Pancreas (tissue), 10 donors: ENCODE results near the gene CXorf49. TPM values are rescaled to one million over a fixed set of nuclear protein-coding genes. Genes with fewer than 3 reads are reported as not detected.
"Not testable (repeated sequence)": the region's sequence is repeated elsewhere in the genome, so short reads cannot be mapped to it uniquely, and the experiment has no call there.

ENCODE experiments used
- ATAC-seq, 4 donors: fragments of 200-7000 bp; cut with Tn5 transposase; one replicate each; pipeline versions ENCODE4 v1.8.0 to v1.9.1; 2020; ENCODE audit warnings: mild to moderate bottlenecking in 4 of 4, moderate library complexity in 4 of 4
- DNase-seq, 6 donors: peaks; one replicate each; pipeline ENCODE4 v3.0.0-alpha.2; 2020
- FAIRE-seq: peaks from 2 replicates; lab custom pipeline; 2012; peaks lifted over from hg19 to GRCh38; lab: Jason Lieb, UNC
- H3K27ac ChIP-seq, 4 donors: fragments of 200-600 bp; sonication (generic); 1 replicate in 3 of 4; 2 replicates in 1 of 4; pipeline versions ENCODE4 v1.5.0 to v1.8.0; 2020
- H3K27me3 ChIP-seq, 4 donors: fragments of 200-600 bp; one replicate each; pipeline ENCODE4 v1.8.0; 2021
- H3K36me3 ChIP-seq, 3 donors: fragments of 200-600 bp; sonication (generic) in 1 of 3; one replicate each; pipeline versions ENCODE4 v1.5.0 to v1.8.0; 2020 to 2021
- H3K4me1 ChIP-seq, 3 donors: fragments of 200-600 bp; one replicate each; pipeline ENCODE4 v1.8.0; 2021
- H3K4me3 ChIP-seq, 4 donors: fragments of 200-600 bp; sonication (generic) in 2 of 4; one replicate each; pipeline versions ENCODE4 v1.5.0 to v1.8.0; 2020 to 2021
- H3K9me3 ChIP-seq, 4 donors: fragments of 200-600 bp; one replicate each; pipeline ENCODE4 v1.8.0; 2021
- WGBS, 2 donors: extraction: QIAGEN DNeasy Blood & Tissue Kit; methylation state at CpG; one replicate each; pipeline ENCODE4 v1.1.7; 2013; 5-methylcytosine and 5-hydroxymethylcytosine counted together
- intact Hi-C, 3 donors: fragments of 100-400 bp; cut with DNase I; formaldehyde crosslinking; loops; one replicate each; pipeline versions ENCODE4 v1.11.1 to v1.14.2; 2022
- polyA plus RNA-seq, 2 donors: library from polyadenylated mRNA; stranded (reverse); fragments of 200-250 nt; gene quantifications; one replicate each; pipeline ENCODE4 v1.2.3, GENCODE V29; 2013
- total RNA-seq, 6 donors: library from RNA; stranded (reverse); fragmentation: NEBNext Ultra II Directional in 4 of 6; extraction: Animal tissue kit (Norgen Biotek cat#: 25700) in 4 of 6; gene quantifications; one replicate each; pipeline versions ENCODE4 v1.2.1 to v1.2.4, GENCODE V29; 2021 to 2023
- donor health status: healthy with polysubstance abuse.
- donor health status: DM: no; HTN: no; CAD: no; lungs with moderate emphysema.
- donor health status: DM: no; HTN: no; CAD: no.
- donor health status: control.
- donor health status: control.
- donor health status: Bipolar disorder and iron deficiency.
- donor health status: DM: yes; HTN: yes; CAD: no.
- donor health status: DM: no; HTN: no; CAD: no.
- donor health status: DM: no; HTN: no; CAD: no.
- donor health status: DM: yes; HTN: yes; CAD: no.

Gene CXorf49
- not detected for total RNA-seq
- not detected for polyA plus RNA-seq

DNA sequence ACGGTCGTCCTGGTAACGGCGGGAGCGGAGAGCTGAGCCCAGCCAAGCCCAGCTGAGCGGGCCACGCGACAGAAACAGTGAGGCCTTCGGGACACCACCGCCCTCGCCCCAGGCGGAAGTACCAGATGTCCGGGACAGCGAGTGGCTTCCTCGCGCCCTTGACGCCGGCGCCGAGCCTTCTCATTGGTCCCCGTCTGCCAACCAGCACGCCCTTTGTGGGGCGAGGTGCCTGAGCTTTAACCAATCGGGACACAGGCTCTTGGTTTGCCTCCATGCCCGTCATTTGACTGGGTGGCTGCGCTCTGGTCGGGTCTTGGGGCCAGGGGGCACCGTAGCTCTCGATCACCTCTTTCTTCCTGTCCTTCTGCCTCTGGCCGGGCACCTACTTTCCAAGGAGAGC lies at the start of gene CXorf49:
Gene CXorf49 (minus strand): TSS at position 101 of the 400 bp plus-strand sequence. CDS start 134 bp downstream, outside the sequence.
- FAIRE-seq, H3K4me1 ChIP-seq, H3K4me3 ChIP-seq, H3K36me3 ChIP-seq, DNase-seq, ATAC-seq, H3K9me3 ChIP-seq, H3K27me3 ChIP-seq, intact Hi-C loops, H3K27ac ChIP-seq: not testable (repeated sequence)
- no CpG with 5 or more reads among the region's 30 CpGs for WGBS, 2 donors

DNA sequence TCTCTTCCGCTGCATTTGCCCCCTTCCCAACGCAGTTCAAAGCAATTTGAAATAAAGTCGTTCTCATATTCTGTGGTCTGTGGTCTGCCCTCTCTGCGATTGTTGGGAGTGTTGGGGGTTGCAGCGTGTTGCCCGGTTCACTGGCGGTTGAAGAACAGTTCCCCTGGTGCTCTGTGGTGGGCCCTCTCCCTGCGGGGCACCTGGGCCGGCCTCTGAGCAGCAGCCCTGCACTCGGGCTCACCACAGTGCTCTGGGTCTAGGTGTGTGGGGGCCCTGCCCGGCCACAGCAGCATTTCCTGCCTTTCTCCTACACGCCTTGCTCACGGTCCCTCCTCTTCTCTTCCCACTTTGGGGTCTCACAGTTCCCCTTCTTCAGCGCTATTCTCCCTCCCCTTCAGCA lies 49.0 kb upstream of the CXorf49 start:
- H3K27me3 ChIP-seq, H3K27ac ChIP-seq, intact Hi-C loops, H3K4me1 ChIP-seq, ATAC-seq, H3K9me3 ChIP-seq, H3K4me3 ChIP-seq, FAIRE-seq, DNase-seq, H3K36me3 ChIP-seq: not testable (repeated sequence)
- no CpG with 5 or more reads among the region's 14 CpGs for WGBS, 2 donors

DNA sequence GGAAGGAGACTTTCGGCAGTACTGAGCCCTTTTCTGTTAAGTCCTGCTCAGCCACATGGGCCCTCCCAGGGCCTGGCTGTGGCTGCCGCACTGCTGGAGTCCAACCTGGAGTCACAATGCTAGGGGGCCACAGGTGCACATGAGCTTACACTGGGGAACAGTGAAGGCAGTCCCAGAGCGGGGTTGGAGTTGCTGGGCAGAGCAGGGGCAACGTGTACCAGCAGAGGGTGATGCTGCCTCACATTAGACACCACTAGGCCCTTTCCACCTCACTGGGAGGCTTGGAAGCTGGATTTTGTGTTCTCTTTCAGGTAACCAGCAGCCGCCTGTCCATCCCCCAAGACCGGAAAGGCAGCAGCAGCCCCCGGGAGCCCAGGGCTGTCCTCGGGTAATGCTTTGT lies 47.5 kb upstream of the CXorf49 start:
- FAIRE-seq, ATAC-seq, DNase-seq, H3K4me1 ChIP-seq, H3K27me3 ChIP-seq, H3K27ac ChIP-seq, H3K4me3 ChIP-seq, H3K36me3 ChIP-seq, H3K9me3 ChIP-seq, intact Hi-C loops: not testable (repeated sequence)
- WGBS, 2 donors, result no CpG with 5 or more reads among the region's 8 CpGs

DNA sequence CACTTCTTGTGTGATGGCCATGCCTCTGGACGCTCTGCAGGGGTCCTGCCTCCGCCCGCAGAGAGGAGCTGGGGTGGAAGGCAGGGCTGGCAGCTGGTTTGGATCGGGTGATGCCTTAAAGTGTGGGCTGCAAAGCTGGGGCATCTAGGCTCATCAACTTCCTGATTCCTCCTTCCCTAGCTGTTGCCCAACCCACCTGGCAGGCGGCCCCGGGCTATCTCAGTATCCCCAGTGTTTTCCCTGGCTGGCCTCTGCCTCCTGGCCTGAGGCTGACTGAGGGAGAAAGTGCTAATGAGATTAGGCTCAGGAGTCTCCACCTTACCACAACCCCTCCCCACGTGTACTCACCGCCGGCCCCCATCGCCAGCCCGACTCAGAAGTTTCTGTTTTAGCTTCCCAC lies 46.7 kb upstream of the CXorf49 start:
- H3K27ac ChIP-seq, intact Hi-C loops, H3K4me1 ChIP-seq, ATAC-seq, H3K9me3 ChIP-seq, H3K27me3 ChIP-seq, DNase-seq, H3K36me3 ChIP-seq, H3K4me3 ChIP-seq, FAIRE-seq: not testable (repeated sequence)
- no CpG with 5 or more reads among the region's 11 CpGs for WGBS, 2 donors

DNA sequence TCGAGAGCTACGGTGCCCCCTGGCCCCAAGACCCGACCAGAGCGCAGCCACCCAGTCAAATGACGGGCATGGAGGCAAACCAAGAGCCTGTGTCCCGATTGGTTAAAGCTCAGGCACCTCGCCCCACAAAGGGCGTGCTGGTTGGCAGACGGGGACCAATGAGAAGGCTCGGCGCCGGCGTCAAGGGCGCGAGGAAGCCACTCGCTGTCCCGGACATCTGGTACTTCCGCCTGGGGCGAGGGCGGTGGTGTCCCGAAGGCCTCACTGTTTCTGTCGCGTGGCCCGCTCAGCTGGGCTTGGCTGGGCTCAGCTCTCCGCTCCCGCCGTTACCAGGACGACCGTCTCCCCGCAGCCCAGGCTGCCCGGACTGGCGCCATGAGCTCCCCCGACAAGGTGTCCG lies 45.0 kb upstream of the CXorf49 start, which contains the start of gene CXorf49B:
Gene CXorf49B (plus strand): TSS at position 301 of the 400 bp plus-strand sequence. CDS start 75 bp downstream, at position 376.
- H3K4me1 ChIP-seq, H3K36me3 ChIP-seq, H3K27ac ChIP-seq, H3K9me3 ChIP-seq, FAIRE-seq, ATAC-seq, H3K27me3 ChIP-seq, H3K4me3 ChIP-seq, DNase-seq, intact Hi-C loops: not testable (repeated sequence)
- WGBS, 2 donors, result no CpG with 5 or more reads among the region's 34 CpGs

DNA sequence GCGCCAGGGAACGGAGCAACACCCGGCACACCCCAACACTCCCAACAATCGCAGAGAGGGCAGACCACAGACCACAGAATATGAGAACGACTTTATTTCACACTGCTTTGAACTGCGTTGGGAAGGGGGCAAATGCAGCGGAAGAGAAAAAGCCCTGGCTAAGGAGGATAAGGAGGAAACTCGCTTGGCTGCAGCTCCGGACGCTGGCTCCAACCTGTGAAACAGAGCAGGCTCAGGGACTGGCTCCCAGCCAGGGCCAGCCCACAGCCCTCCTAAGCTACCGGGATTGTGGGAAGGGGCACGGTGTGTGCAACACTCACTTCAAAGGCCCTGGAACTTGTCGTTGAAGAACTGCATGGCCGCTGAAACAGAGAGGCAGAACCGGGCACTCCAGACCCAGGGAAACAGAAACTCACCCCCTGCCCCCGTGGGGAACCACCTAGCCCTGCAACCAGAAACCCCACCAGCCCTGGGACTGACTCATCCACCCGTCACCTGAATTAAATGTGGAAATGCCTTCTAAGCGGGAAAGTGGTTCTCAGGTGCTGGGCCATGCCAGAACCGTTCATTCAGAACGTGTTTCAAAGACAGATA lies 42.7 kb upstream of the CXorf49 start:
- H3K4me1 ChIP-seq, FAIRE-seq, H3K4me3 ChIP-seq, H3K36me3 ChIP-seq, intact Hi-C loops, H3K27me3 ChIP-seq, DNase-seq, H3K27ac ChIP-seq, H3K9me3 ChIP-seq: not testable (repeated sequence)
- peak in 1 of 4 donors; percentile 47 for ATAC-seq
- WGBS, 2 donors, result no CpG with 5 or more reads among the region's 20 CpGs

DNA sequence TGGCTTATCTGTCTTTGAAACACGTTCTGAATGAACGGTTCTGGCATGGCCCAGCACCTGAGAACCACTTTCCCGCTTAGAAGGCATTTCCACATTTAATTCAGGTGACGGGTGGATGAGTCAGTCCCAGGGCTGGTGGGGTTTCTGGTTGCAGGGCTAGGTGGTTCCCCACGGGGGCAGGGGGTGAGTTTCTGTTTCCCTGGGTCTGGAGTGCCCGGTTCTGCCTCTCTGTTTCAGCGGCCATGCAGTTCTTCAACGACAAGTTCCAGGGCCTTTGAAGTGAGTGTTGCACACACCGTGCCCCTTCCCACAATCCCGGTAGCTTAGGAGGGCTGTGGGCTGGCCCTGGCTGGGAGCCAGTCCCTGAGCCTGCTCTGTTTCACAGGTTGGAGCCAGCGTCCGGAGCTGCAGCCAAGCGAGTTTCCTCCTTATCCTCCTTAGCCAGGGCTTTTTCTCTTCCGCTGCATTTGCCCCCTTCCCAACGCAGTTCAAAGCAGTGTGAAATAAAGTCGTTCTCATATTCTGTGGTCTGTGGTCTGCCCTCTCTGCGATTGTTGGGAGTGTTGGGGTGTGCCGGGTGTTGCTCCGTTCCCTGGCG lies 2.3 kb upstream of the CXorf49 start:
- H3K4me1 ChIP-seq, H3K36me3 ChIP-seq, H3K4me3 ChIP-seq, H3K9me3 ChIP-seq, DNase-seq, intact Hi-C loops, FAIRE-seq, H3K27ac ChIP-seq, H3K27me3 ChIP-seq: not testable (repeated sequence)
- ATAC-seq, result peak in 2 of 4 donors; percentile 41 to 44
- no CpG with 5 or more reads among the region's 20 CpGs for WGBS, 2 donors

DNA sequence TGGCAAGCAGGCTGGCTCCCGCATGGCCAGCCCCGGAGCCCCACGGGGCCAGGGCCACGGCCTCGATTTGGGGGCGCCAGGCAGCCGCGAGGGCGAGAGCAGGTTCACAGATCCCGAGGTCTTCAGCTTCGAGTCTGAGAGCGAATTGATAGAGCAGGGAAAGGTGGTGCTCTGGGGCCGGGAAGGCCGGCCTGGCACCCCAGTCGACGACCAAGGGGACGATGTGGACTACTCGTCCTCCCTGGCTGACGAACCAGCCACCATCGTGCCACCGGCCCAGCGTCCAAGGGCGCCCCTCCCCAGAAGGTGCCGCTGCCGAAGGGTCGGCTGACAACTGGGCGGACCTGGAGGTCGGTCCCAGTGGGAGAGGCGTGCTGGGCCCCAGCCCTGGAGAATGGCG lies 1.1 kb upstream of the CXorf49 start:
- H3K36me3 ChIP-seq, H3K27ac ChIP-seq, intact Hi-C loops, H3K27me3 ChIP-seq, FAIRE-seq, H3K4me1 ChIP-seq, H3K9me3 ChIP-seq, H3K4me3 ChIP-seq, ATAC-seq: not testable (repeated sequence)
- 78 to 85% methylated on average over 4 to 9 of the region's 30 CpGs for WGBS, 2 donors
- peak in 2 of 6 donors; percentile 21 to 57 for DNase-seq

DNA sequence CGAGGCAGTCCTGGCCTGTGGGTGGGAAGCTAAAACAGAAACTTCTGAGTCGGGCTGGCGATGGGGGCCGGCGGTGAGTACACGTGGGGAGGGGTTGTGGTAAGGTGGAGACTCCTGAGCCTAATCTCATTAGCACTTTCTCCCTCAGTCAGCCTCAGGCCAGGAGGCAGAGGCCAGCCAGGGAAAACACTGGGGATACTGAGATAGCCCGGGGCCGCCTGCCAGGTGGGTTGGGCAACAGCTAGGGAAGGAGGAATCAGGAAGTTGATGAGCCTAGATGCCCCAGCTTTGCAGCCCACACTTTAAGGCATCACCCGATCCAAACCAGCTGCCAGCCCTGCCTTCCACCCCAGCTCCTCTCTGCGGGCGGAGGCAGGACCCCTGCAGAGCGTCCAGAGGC lies 1.8 kb downstream of the CXorf49 start:
- H3K27me3 ChIP-seq, DNase-seq, FAIRE-seq, H3K27ac ChIP-seq, H3K36me3 ChIP-seq, intact Hi-C loops, H3K4me3 ChIP-seq, H3K4me1 ChIP-seq, H3K9me3 ChIP-seq: not testable (repeated sequence)
- peak in 2 of 4 donors; percentile 32 to 37 for ATAC-seq
- no CpG with 5 or more reads among the region's 12 CpGs for WGBS, 2 donors

DNA sequence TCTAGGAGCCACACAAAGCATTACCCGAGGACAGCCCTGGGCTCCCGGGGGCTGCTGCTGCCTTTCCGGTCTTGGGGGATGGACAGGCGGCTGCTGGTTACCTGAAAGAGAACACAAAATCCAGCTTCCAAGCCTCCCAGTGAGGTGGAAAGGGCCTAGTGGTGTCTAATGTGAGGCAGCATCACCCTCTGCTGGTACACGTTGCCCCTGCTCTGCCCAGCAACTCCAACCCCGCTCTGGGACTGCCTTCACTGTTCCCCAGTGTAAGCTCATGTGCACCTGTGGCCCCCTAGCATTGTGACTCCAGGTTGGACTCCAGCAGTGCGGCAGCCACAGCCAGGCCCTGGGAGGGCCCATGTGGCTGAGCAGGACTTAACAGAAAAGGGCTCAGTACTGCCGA lies 2.5 kb downstream of the CXorf49 start:
- H3K4me3 ChIP-seq, DNase-seq, FAIRE-seq, H3K9me3 ChIP-seq, ATAC-seq, H3K27ac ChIP-seq, intact Hi-C loops, H3K4me1 ChIP-seq, H3K36me3 ChIP-seq, H3K27me3 ChIP-seq: not testable (repeated sequence)
- WGBS, 2 donors, result no CpG with 5 or more reads among the region's 8 CpGs

DNA sequence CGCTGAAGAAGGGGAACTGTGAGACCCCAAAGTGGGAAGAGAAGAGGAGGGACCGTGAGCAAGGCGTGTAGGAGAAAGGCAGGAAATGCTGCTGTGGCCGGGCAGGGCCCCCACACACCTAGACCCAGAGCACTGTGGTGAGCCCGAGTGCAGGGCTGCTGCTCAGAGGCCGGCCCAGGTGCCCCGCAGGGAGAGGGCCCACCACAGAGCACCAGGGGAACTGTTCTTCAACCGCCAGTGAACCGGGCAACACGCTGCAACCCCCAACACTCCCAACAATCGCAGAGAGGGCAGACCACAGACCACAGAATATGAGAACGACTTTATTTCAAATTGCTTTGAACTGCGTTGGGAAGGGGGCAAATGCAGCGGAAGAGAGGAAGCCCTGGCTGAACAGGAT lies 4.0 kb downstream of the CXorf49 start:
- intact Hi-C loops, FAIRE-seq, ATAC-seq, H3K36me3 ChIP-seq, H3K27ac ChIP-seq, H3K27me3 ChIP-seq, DNase-seq, H3K4me3 ChIP-seq, H3K9me3 ChIP-seq, H3K4me1 ChIP-seq: not testable (repeated sequence)
- WGBS, 2 donors, result no CpG with 5 or more reads among the region's 14 CpGs

DNA sequence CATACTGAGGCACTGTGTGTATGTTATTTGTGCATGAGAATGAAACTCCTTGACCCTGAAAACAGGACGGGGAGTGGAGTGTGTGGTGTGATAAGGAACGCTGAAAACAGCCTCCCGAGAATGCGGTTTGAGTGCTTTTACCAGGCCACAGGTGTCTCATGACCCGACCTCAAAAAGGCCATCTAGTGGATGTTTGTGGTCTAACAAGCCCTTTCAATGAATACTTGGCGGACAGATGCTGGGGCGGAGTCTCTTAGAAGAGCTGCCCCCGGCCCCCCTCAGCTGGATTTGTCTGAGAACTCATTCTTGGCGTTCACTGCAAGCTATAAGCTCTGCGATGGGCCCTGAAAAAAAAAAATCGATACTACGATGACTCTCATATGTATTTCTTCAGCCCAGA lies 15.2 kb downstream of the CXorf49 start:
- H3K9me3 ChIP-seq, intact Hi-C loops, ATAC-seq, H3K27me3 ChIP-seq, FAIRE-seq, DNase-seq, H3K27ac ChIP-seq, H3K4me3 ChIP-seq, H3K4me1 ChIP-seq, H3K36me3 ChIP-seq: not testable (repeated sequence)
- WGBS, 2 donors, result no CpG with 5 or more reads among the region's 12 CpGs
